DOHH2 (cell line): ENCODE data around the gene NATD1.
"Not testable (repeated sequence)": the region's sequence is repeated elsewhere in the genome, so short reads cannot be mapped to it uniquely, and the experiment has no call there.

Experiments
- EZH2phosphoT487 ChIP-seq: fragments of 200-600 bp; sonication (generic); IDR thresholded peaks from 2 replicates; pipeline ENCODE4 v1.6.1; 2017; ENCODE audit warnings: borderline replicate concordance, mild to moderate bottlenecking, antibody characterized with exemption, low read length, moderate library complexity, mixed read lengths
- TF ChIP-seq, protein P1 (sequence below): fragments of 200-600 bp; sonication (generic); IDR thresholded peaks from one replicate; pipeline ENCODE4 v1.5.1; 2014; ENCODE audit warnings: antibody characterized with exemption, mild to moderate bottlenecking, low read depth, low read length; ENCODE audit not compliant: poor library complexity, severe bottlenecking

DNA sequence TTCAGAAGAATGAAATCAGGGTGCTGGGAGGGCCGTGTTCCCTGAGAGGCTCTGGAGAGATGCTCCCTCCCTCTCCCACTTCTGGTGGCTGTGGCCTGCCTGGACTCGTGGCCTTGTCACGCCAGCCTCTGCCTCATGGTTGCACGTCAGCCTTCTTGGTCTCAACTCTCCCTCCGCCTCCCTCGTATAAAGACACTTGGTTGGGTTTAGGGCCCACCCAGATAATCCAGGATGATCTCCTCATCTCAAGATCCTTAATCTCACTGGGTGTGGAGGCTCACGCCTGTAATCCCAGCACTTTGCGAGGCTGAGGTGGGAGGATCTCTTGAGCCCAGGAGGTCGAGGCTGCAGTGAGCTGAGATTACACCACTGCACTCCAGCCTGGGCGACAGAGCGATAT is 25.9 kb downstream of the NATD1 start:
- TF ChIP-seq, protein P1, sequence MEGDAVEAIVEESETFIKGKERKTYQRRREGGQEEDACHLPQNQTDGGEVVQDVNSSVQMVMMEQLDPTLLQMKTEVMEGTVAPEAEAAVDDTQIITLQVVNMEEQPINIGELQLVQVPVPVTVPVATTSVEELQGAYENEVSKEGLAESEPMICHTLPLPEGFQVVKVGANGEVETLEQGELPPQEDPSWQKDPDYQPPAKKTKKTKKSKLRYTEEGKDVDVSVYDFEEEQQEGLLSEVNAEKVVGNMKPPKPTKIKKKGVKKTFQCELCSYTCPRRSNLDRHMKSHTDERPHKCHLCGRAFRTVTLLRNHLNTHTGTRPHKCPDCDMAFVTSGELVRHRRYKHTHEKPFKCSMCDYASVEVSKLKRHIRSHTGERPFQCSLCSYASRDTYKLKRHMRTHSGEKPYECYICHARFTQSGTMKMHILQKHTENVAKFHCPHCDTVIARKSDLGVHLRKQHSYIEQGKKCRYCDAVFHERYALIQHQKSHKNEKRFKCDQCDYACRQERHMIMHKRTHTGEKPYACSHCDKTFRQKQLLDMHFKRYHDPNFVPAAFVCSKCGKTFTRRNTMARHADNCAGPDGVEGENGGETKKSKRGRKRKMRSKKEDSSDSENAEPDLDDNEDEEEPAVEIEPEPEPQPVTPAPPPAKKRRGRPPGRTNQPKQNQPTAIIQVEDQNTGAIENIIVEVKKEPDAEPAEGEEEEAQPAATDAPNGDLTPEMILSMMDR, result not testable (repeated sequence)
- TF ChIP-seq EZH2phosphoT487, result not testable (repeated sequence)
